IMR-90 (cell line): Measurements from ENCODE around the gene CCHCR1. TPM values are rescaled to one million over a fixed set of nuclear protein-coding genes. Genes with fewer than 3 reads are reported as not detected.

ENCODE experiments used
- ATAC-seq: fragments of 200-7000 bp; cut with Tn5 transposase; 2 replicates; pipeline ENCODE4 v1.9.1; 2020; ENCODE audit warnings: low read depth, mild to moderate bottlenecking, moderate library complexity
- Bru-seq: library from RNA; stranded (reverse); fragments of 400-500 nt; gene quantifications from one replicate; lab custom pipeline; 2021; lab: Mats Ljungman, UMichigan
- BruChase-seq, 2 experiments: library from RNA; stranded (reverse); fragments of 400-500 nt; gene quantifications; one replicate each; lab custom pipeline; 2021; lab: Mats Ljungman, UMichigan
- BruUV-seq: library from RNA; stranded (reverse); fragments of 400-500 nt; replicated peaks from 2 replicates; lab custom pipeline; 2021; lab: Mats Ljungman, UMichigan
- CTCF ChIA-PET: fragments of 300-600 bp; formaldehyde crosslinking; extraction: SDS; loops from one replicate; lab custom pipeline; 2021; ENCODE audit warnings: antibody characterized with exemption; lab: Yijun Ruan, JAX
- POLR2A ChIA-PET: fragments of 300-600 bp; sonication (Branson Sonifier 250); formaldehyde crosslinking; loops from one replicate; lab custom pipeline; 2022; ENCODE audit warnings: antibody characterized with exemption; ENCODE audit not compliant: unreplicated experiment; lab: Charles Lee
- DNase-seq: peaks from one replicate; pipeline ENCODE4 v3.0.0; 2013
- H2AFZ ChIP-seq: replicated peaks from 2 replicates; pipeline ENCODE3; 2013; ENCODE audit warnings: low read length, mild to moderate bottlenecking; ENCODE audit not compliant: poor library complexity
- H2AK5ac ChIP-seq: 2 replicates; pipeline ENCODE4 v1.6.1; 2013; ENCODE audit warnings: low read depth, low read length, inconsistent platforms
- H2AK9ac ChIP-seq: replicated peaks from 2 replicates; pipeline ENCODE3; 2013; ENCODE audit warnings: mild to moderate bottlenecking, low read depth, low read length, moderate library complexity; ENCODE audit not compliant: poor library complexity
- H2BK120ac ChIP-seq: 2 replicates; pipeline ENCODE4 v1.6.1; 2013; ENCODE audit warnings: low read depth, low read length, inconsistent platforms
- H2BK15ac ChIP-seq: 3 replicates; pipeline ENCODE4 v1.6.1; 2013; ENCODE audit warnings: low read depth, low read length, inconsistent platforms
- H2BK20ac ChIP-seq: 2 replicates; pipeline ENCODE4 v1.6.1; 2013; ENCODE audit warnings: low read depth, mild to moderate bottlenecking, inconsistent platforms, low read length, moderate library complexity
- H2BK5ac ChIP-seq: 2 replicates; pipeline ENCODE4 v1.6.1; 2013; ENCODE audit warnings: mild to moderate bottlenecking, low read depth, low read length, inconsistent platforms; ENCODE audit not compliant: poor library complexity, severe bottlenecking
- H3K14ac ChIP-seq: replicated peaks from 2 replicates; pipeline ENCODE4 v1.6.1; 2013; ENCODE audit warnings: low read depth, low read length, inconsistent platforms
- H3K18ac ChIP-seq: 2 replicates; pipeline ENCODE4 v1.6.1; 2013; ENCODE audit warnings: low read depth, low read length, control low read depth
- H3K23ac ChIP-seq: 2 replicates; pipeline ENCODE4 v1.6.1; 2013; ENCODE audit warnings: low read depth, low read length, inconsistent platforms
- H3K27ac ChIP-seq: 2 replicates; pipeline ENCODE4 v1.5.1; 2013; ENCODE audit warnings: mild to moderate bottlenecking, control low read depth, low read length; ENCODE audit not compliant: insufficient read depth
- H3K27me3 ChIP-seq: 2 replicates; pipeline ENCODE4 v1.6.1; 2013; ENCODE audit warnings: low read length; ENCODE audit not compliant: control insufficient read depth, insufficient read depth
- H3K36me3 ChIP-seq: 2 replicates; pipeline ENCODE4 v1.6.1; 2013; ENCODE audit warnings: low read length, mixed read lengths; ENCODE audit not compliant: control insufficient read depth, insufficient read depth
- H3K4ac ChIP-seq: 2 replicates; pipeline ENCODE4 v1.6.1; 2013; ENCODE audit warnings: low read depth, low read length, inconsistent platforms
- H3K4me1 ChIP-seq: 2 replicates; pipeline ENCODE4 v1.6.1; 2013; ENCODE audit warnings: low read length, mixed read lengths; ENCODE audit not compliant: control insufficient read depth, insufficient read depth
- H3K4me2 ChIP-seq: 2 replicates; pipeline ENCODE4 v1.6.1; 2013; ENCODE audit warnings: low read depth, mild to moderate bottlenecking, control low read depth, low read length, moderate library complexity
- H3K4me3 ChIP-seq: 2 replicates; pipeline ENCODE4 v1.5.1; 2013; ENCODE audit warnings: low read depth, mild to moderate bottlenecking, control low read depth, low read length, moderate library complexity; ENCODE audit not compliant: insufficient read depth
- H3K56ac ChIP-seq: 2 replicates; pipeline ENCODE4 v1.6.1; 2013; ENCODE audit warnings: low read length, inconsistent platforms; ENCODE audit not compliant: insufficient read depth; ENCODE audit errors: extremely low read depth
- H3K79me1 ChIP-seq, 2 experiments: 2 replicates each; pipeline ENCODE4 v1.6.1; 2013; ENCODE audit warnings: low read length in 2 of 2, inconsistent platforms in 1 of 2, low read depth in 1 of 2
- H3K9ac ChIP-seq: 2 replicates; pipeline ENCODE4 v1.6.1; 2013; ENCODE audit warnings: low read depth, low read length, control low read depth
- H3K9me1 ChIP-seq: 2 replicates; pipeline ENCODE4 v1.6.1; 2013; ENCODE audit warnings: low read length, inconsistent platforms; ENCODE audit not compliant: insufficient read depth
- H3K9me3 ChIP-seq: 2 replicates; pipeline ENCODE4 v1.6.1; 2013; ENCODE audit warnings: low read length; ENCODE audit not compliant: control insufficient read depth, insufficient read depth
- H4K20me1 ChIP-seq: 2 replicates; pipeline ENCODE4 v1.6.1; 2013; ENCODE audit warnings: low read length, inconsistent platforms; ENCODE audit not compliant: insufficient read depth
- H4K5ac ChIP-seq: 2 replicates; pipeline ENCODE4 v1.6.1; 2013; ENCODE audit warnings: mild to moderate bottlenecking, low read depth, low read length, control low read depth
- H4K8ac ChIP-seq, 2 experiments: 2 replicates each; pipeline ENCODE4 v1.6.1; 2013; ENCODE audit warnings: low read depth in 2 of 2, low read length in 2 of 2, control low read depth in 1 of 2, inconsistent platforms in 1 of 2
- H4K91ac ChIP-seq: 2 replicates; pipeline ENCODE4 v1.6.1; 2013; ENCODE audit warnings: low read depth, low read length, inconsistent platforms; ENCODE audit not compliant: insufficient read depth
- BHLHE40 ChIP-seq: fragments of 150-350 bp; IDR thresholded peaks from 2 replicates; pipeline ENCODE4 v1.6.1; 2016; ENCODE audit warnings: mild to moderate bottlenecking, low read depth, low read length
- CEBPB ChIP-seq: IDR thresholded peaks from 2 replicates; pipeline ENCODE4 v1.6.1; 2012; ENCODE audit warnings: low read depth, low read length, improper control_type of control experiment
- CHD1 ChIP-seq: IDR thresholded peaks from 2 replicates; pipeline ENCODE4 v1.6.1; 2012; ENCODE audit warnings: low read depth, low read length, improper control_type of control experiment
- MAZ ChIP-seq: IDR thresholded peaks from 2 replicates; pipeline ENCODE4 v1.6.1; 2012; ENCODE audit warnings: low read depth, mild to moderate bottlenecking, low read length, improper control_type of control experiment, moderate library complexity, borderline replicate concordance
- MXI1 ChIP-seq: IDR thresholded peaks from 2 replicates; pipeline ENCODE4 v1.6.1; 2012; ENCODE audit warnings: low read depth, mild to moderate bottlenecking, low read length, moderate library complexity, borderline replicate concordance
- NFE2L2 ChIP-seq: fragments of 150-350 bp; IDR thresholded peaks from 2 replicates; pipeline ENCODE4 v1.6.1; 2016; ENCODE audit warnings: low read depth, mild to moderate bottlenecking, low read length
- RCOR1 ChIP-seq: IDR thresholded peaks from 2 replicates; pipeline ENCODE4 v1.6.1; 2012; ENCODE audit warnings: mild to moderate bottlenecking, low read length, improper control_type of control experiment; ENCODE audit not compliant: insufficient replicate concordance
- RFX5 ChIP-seq: IDR thresholded peaks from 2 replicates; pipeline ENCODE4 v1.8.0; 2012; ENCODE audit warnings: low read depth, mild to moderate bottlenecking, low read length, moderate library complexity
- SMC3 ChIP-seq: fragments of 150-350 bp; IDR thresholded peaks from 2 replicates; pipeline ENCODE4 v1.6.1; 2016; ENCODE audit warnings: low read depth, mild to moderate bottlenecking, antibody characterized with exemption, low read length, moderate library complexity
- WGBS, 2 experiments: methylation state at CpG; one replicate each; pipeline versions ENCODE4 v1.1.5 to v1.1.7; 2013; ENCODE audit warnings: missing lambda C conversion rate in 2 of 2; ENCODE audit not compliant: insufficient read length in 1 of 2; ENCODE audit errors: extremely low coverage in 2 of 2; 5-methylcytosine and 5-hydroxymethylcytosine counted together
- dilution Hi-C: fragments of 300-500 bp; cut with HindIII; formaldehyde crosslinking; loops from one replicate; pipeline ENCODE4 v1.14.3; 2018; ENCODE audit warnings: low sequenced_read_pairs; ENCODE audit not compliant: unreplicated experiment
- in situ Hi-C: fragments of 300-500 bp; cut with MboI; formaldehyde crosslinking; loops from 3 replicates; pipeline ENCODE4 v1.14.3; 2019; ENCODE audit warnings: low sequenced_read_pairs, inconsistent platforms, mixed read lengths
- intact Hi-C: fragments of 100-400 bp; cut with micrococcal nuclease; formaldehyde crosslinking; loops from 2 replicates; pipeline ENCODE4 v1.10.0; 2022
- long read RNA-seq: library from polyadenylated mRNA; unstranded; transcript quantifications from one replicate; pipeline ENCODE4 v2.0.0, GENCODE V29; 2021; ENCODE audit not compliant: unreplicated experiment
- polyA plus RNA-seq, 3 experiments: library from polyadenylated mRNA; depleted of rRNA; stranded (reverse); fragments of >200 nt; gene quantifications; 2 replicates each; pipeline ENCODE4 v1.2.3, GENCODE V29; 2012; ENCODE audit warnings: low replicate concordance in 1 of 3
- total RNA-seq: library from RNA; depleted of rRNA; stranded (reverse); fragments of >200 nt; gene quantifications from 2 replicates; pipeline ENCODE4 v1.2.3, GENCODE V29; 2012; rRNA removed

CCHCR1 gene, protein sequence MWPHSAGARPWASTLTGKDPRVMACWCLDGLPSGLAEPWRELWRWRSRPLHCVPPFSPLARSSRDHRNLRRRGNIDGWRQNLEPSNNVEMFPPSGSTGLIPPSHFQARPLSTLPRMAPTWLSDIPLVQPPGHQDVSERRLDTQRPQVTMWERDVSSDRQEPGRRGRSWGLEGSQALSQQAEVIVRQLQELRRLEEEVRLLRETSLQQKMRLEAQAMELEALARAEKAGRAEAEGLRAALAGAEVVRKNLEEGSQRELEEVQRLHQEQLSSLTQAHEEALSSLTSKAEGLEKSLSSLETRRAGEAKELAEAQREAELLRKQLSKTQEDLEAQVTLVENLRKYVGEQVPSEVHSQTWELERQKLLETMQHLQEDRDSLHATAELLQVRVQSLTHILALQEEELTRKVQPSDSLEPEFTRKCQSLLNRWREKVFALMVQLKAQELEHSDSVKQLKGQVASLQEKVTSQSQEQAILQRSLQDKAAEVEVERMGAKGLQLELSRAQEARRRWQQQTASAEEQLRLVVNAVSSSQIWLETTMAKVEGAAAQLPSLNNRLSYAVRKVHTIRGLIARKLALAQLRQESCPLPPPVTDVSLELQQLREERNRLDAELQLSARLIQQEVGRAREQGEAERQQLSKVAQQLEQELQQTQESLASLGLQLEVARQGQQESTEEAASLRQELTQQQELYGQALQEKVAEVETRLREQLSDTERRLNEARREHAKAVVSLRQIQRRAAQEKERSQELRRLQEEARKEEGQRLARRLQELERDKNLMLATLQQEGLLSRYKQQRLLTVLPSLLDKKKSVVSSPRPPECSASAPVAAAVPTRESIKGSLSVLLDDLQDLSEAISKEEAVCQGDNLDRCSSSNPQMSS
- 16.1 and 22.0 TPM in 2 replicates for total RNA-seq
- polyA plus RNA-seq (2012; rRNA removed): 13.1 and 14.2 TPM in 2 replicates
- 7.8 and 11.6 TPM in 2 replicates for polyA plus RNA-seq (2012; cell fraction: cytosol; rRNA removed)
- polyA plus RNA-seq (2012; cell fraction: nucleus; rRNA removed; ENCODE audit: low replicate concordance): 45.9 and 57.1 TPM in 2 replicates
- Bru-seq, nascent RNA: percentile 50 among the genes with signal in this experiment
- BruChase-seq, experiment 1, labeled RNA remaining after a 6-hour chase: percentile 61 among the genes with signal in this experiment
- percentile 56 among the genes with signal in this experiment for BruChase-seq, experiment 2, labeled RNA remaining after a 2-hour chase
- long read RNA-seq, transcript CCHCR1-201 (18 exons, 2,625 nt): major isoform, 9 of 27 reads
- long read RNA-seq, partial matches to known transcripts: 8 of 27 reads
- long read RNA-seq, other reads (novel, unspliced or antisense): 6 of 27 reads

DNA sequence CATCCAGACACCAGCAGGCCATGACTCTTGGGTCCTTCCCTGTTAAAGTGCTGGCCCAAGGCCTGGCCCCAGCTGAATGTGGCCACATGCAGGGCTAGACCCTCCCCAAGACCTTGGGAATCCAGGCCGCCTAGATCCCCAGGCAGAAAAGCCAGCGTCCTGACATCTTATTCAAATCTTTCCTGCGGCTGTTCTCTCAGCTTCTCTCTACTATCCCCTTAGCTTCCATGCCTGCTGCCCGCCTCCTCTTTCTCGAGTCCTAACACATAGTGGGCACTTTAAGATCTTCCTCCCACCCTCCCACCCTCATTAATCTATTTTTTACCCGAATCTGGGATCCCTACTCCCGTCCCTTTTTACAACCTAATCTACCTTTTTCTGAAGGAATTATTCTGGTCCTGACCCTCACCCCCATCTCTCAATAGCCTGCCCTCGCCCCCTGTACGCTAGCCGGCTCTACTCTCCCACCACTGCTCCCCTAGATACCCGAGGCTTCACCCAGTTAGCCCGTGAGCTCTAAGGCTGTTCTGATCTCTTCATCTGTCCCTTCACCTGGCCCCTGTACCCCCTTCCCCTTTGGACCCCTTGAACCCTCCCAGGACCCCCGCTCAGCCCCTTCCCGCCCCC lies at the start of gene CCHCR1:
Gene CCHCR1 (minus strand): TSS at position 290 of the 627 bp plus-strand sequence. CDS start 202 bp downstream, at position 88.
- intact Hi-C loops (no loop called here), in situ Hi-C loops (no loop called here), dilution Hi-C loops (no loop called here)
- H2BK15ac ChIP-seq: no peak within 1 kb of the TSS; the same call in 2 of the 3 replicates
- ChIA-PET POLR2A (no interaction called here), CTCF (no interaction called here)
- peak within 1 kb of the TSS; percentile 86 for H2AK5ac ChIP-seq
- peak within 1 kb of the TSS; percentile 86 for H3K27ac ChIP-seq
- H3K79me1 ChIP-seq: peaks cover 14 to 52% of the 10 kb centered on the region in 2 experiments
- 0% methylated on average over 3 of the region's 14 CpGs; no CpG with 5 or more reads in 1 of the 2 experiments for WGBS, 2 experiments
- H4K8ac ChIP-seq: peak within 1 kb of the TSS; percentile 87 to 88
- H2BK20ac ChIP-seq: no peak within 1 kb of the TSS
- peak within 1 kb of the TSS; percentile 70 for H3K56ac ChIP-seq
- H2BK5ac ChIP-seq: peak within 1 kb of the TSS; percentile 43
- BruUV-seq: no TSS peak
- peak within 1 kb of the TSS; percentile 77 for H3K4me2 ChIP-seq
- ATAC-seq: peak; percentile 31
- H3K18ac ChIP-seq: peak within 1 kb of the TSS; percentile 13
- H3K14ac ChIP-seq: peak within 1 kb of the TSS; percentile 79
- peak within 1 kb of the TSS; percentile 40 for H4K5ac ChIP-seq
- H3K4ac ChIP-seq: peak within 1 kb of the TSS; percentile 76
- no peaks in the 10 kb centered on the region for H3K9me3 ChIP-seq
- H3K27me3 ChIP-seq: no peaks in the 10 kb centered on the region
- H4K20me1 ChIP-seq: no peaks in the 10 kb centered on the region; the same call in 1 of the 2 replicates
- peak within 1 kb of the TSS; percentile 44; the same call in 1 of the 2 replicates for H4K91ac ChIP-seq
- H2BK120ac ChIP-seq: no peak within 1 kb of the TSS
- peak within 1 kb of the TSS; percentile 73 for H2AK9ac ChIP-seq
- peaks cover 10% of the 10 kb centered on the region for H3K4me1 ChIP-seq
- peaks cover 19% of the 10 kb centered on the region for H3K9me1 ChIP-seq
- peaks cover 7% of the 10 kb centered on the region; the same call in 1 of the 2 replicates for H3K36me3 ChIP-seq
- TF ChIP-seq BHLHE40 (no peak), MXI1 (no peak), MAZ (no peak), SMC3 (no peak), CEBPB (no peak), RCOR1 (no peak), RFX5 (no peak), NFE2L2 (no peak), CHD1 (no peak)
- peak within 1 kb of the TSS; percentile 68 for H3K9ac ChIP-seq
- peak within 1 kb of the TSS; percentile 88 for H3K23ac ChIP-seq
- peak within 1 kb of the TSS; percentile 69 for H3K4me3 ChIP-seq
- no peak for DNase-seq
- peak within 1 kb of the TSS; percentile 97 for H2AFZ ChIP-seq
